Smooth muscle cell (in vitro differentiated cells): ENCODE data around the gene FAM72D. TPM values are rescaled to one million over a fixed set of nuclear protein-coding genes. Genes with fewer than 3 reads are reported as not detected.
"Not testable (repeated sequence)": the region's sequence is repeated elsewhere in the genome, so short reads cannot be mapped to it uniquely, and the experiment has no call there.

ENCODE experiments used
- DNase-seq: peaks from one replicate; lab custom pipeline; 2025; ENCODE audit not compliant: unreplicated experiment; lab: John Stamatoyannopoulos, UW
- H2AFZ ChIP-seq: fragments of 200-600 bp; sonication (generic); 2 replicates; pipeline ENCODE4 v1.6.0; 2016; ENCODE audit warnings: antibody characterized with exemption, low read depth, mild to moderate bottlenecking
- H3F3A ChIP-seq: fragments of 200-600 bp; sonication (generic); 2 replicates; pipeline ENCODE4 v1.6.0; 2017; ENCODE audit warnings: antibody characterized with exemption, low read depth
- H3K27ac ChIP-seq: fragments of 200-600 bp; sonication (generic); 2 replicates; pipeline ENCODE4 v1.5.1; 2016; ENCODE audit warnings: low read depth, mild to moderate bottlenecking
- H3K27me3 ChIP-seq: fragments of 200-600 bp; sonication (generic); 2 replicates; pipeline ENCODE4 v1.6.1; 2016; ENCODE audit warnings: low read depth, mild to moderate bottlenecking
- H3K36me3 ChIP-seq: fragments of 200-600 bp; sonication (generic); 2 replicates; pipeline ENCODE4 v1.5.1; 2016; ENCODE audit warnings: low read depth
- H3K4me1 ChIP-seq: fragments of 200-600 bp; sonication (generic); 2 replicates; pipeline ENCODE4 v1.5.1; 2016; ENCODE audit warnings: low read depth
- H3K4me2 ChIP-seq: fragments of 200-600 bp; sonication (generic); 2 replicates; pipeline ENCODE4 v1.6.0; 2016; ENCODE audit warnings: mild to moderate bottlenecking
- H3K4me3 ChIP-seq: fragments of 200-600 bp; sonication (generic); 2 replicates; pipeline ENCODE4 v1.5.1; 2016; ENCODE audit warnings: mild to moderate bottlenecking
- H3K79me2 ChIP-seq: fragments of 200-600 bp; sonication (generic); 2 replicates; pipeline ENCODE4 v1.6.0; 2016; ENCODE audit warnings: low read depth, mild to moderate bottlenecking
- H3K9ac ChIP-seq: fragments of 200-600 bp; sonication (generic); 2 replicates; pipeline ENCODE4 v1.6.0; 2016; ENCODE audit warnings: low read depth
- H3K9me3 ChIP-seq: fragments of 200-600 bp; sonication (generic); replicated peaks from 2 replicates; pipeline ENCODE4 v1.5.1; 2016; ENCODE audit warnings: low read depth
- H4K20me1 ChIP-seq: fragments of 200-600 bp; sonication (generic); 2 replicates; pipeline ENCODE4 v1.6.0; 2016; ENCODE audit warnings: low read depth
- WGBS: methylation state at CpG from one replicate; pipeline ENCODE4 v1.1.7; 2016; ENCODE audit warnings: low lambda C conversion rate; 5-methylcytosine and 5-hydroxymethylcytosine counted together
- polyA plus RNA-seq: library from polyadenylated mRNA; unstranded; fragments of >200 nt; fragmentation: Nextera tagmentation; extraction: Ambion mirVana; gene quantifications from 2 replicates; pipeline ENCODE4 v1.2.1, GENCODE V29; 2016
- total RNA-seq: library from RNA; depleted of rRNA; stranded (reverse); fragments of >200 nt; gene quantifications from 2 replicates; pipeline ENCODE4 v1.2.3, GENCODE V29; 2014

FAM72D gene
- total and polyA plus RNA-seq, 2 experiments from 2014 or later, result 0.26 to 0.54 TPM

GRCh38 chr1:145112703-145113102 lies 16.9 kb downstream of the FAM72D start:
- H2AFZ ChIP-seq, H3K4me3 ChIP-seq, H3F3A ChIP-seq, H3K27me3 ChIP-seq, DNase-seq, H3K79me2 ChIP-seq, H3K27ac ChIP-seq, H3K9me3 ChIP-seq, H3K36me3 ChIP-seq, H4K20me1 ChIP-seq, H3K4me2 ChIP-seq, H3K4me1 ChIP-seq, H3K9ac ChIP-seq: not testable (repeated sequence)
- WGBS, result no CpG with 5 or more reads among the region's 3 CpGs

GRCh38 chr1:145114560-145115057 lies 18.8 kb downstream of the FAM72D start:
- H3K27me3 ChIP-seq, H3K4me3 ChIP-seq, H3K36me3 ChIP-seq, H3K27ac ChIP-seq, H3K79me2 ChIP-seq, H4K20me1 ChIP-seq, H3K4me2 ChIP-seq, H3K9ac ChIP-seq, H2AFZ ChIP-seq, DNase-seq, H3K4me1 ChIP-seq, H3F3A ChIP-seq, H3K9me3 ChIP-seq: not testable (repeated sequence)
- no CpG with 5 or more reads among the region's 1 CpG for WGBS

GRCh38 chr1:145115587-145116493 lies 20.1 kb downstream of the FAM72D start:
- not testable (repeated sequence) for H3K79me2 ChIP-seq, H3K27me3 ChIP-seq, H3K36me3 ChIP-seq, DNase-seq, H3K9me3 ChIP-seq, H3K27ac ChIP-seq, H3K9ac ChIP-seq, H2AFZ ChIP-seq, H4K20me1 ChIP-seq, H3K4me1 ChIP-seq, H3K4me3 ChIP-seq, H3K4me2 ChIP-seq, H3F3A ChIP-seq
- WGBS, result no CpG with 5 or more reads among the region's 6 CpGs

- not testable (repeated sequence) for DNase-seq, H3K9me3 ChIP-seq, H2AFZ ChIP-seq, H3K9ac ChIP-seq, H3F3A ChIP-seq, H3K4me3 ChIP-seq, H3K4me1 ChIP-seq, H4K20me1 ChIP-seq, H3K27ac ChIP-seq, H3K27me3 ChIP-seq, H3K4me2 ChIP-seq, H3K79me2 ChIP-seq, H3K36me3 ChIP-seq
- no CpG with 5 or more reads among the region's 3 CpGs for WGBS
Observed at GRCh38 chr1:145119842-145120241, 24.1 kb downstream of the FAM72D start.

GRCh38 chr1:145122344-145123061 lies 26.7 kb downstream of the FAM72D start:
- not testable (repeated sequence) for DNase-seq, H3K27ac ChIP-seq, H3K79me2 ChIP-seq, H3K9me3 ChIP-seq, H3K27me3 ChIP-seq, H3F3A ChIP-seq, H3K4me3 ChIP-seq, H3K9ac ChIP-seq, H2AFZ ChIP-seq, H3K4me1 ChIP-seq, H3K4me2 ChIP-seq, H3K36me3 ChIP-seq, H4K20me1 ChIP-seq
- no CpG with 5 or more reads among the region's 7 CpGs for WGBS

- not testable (repeated sequence) for H3K79me2 ChIP-seq, H2AFZ ChIP-seq, H3K27me3 ChIP-seq, H3K9ac ChIP-seq, H3K4me1 ChIP-seq, H3K27ac ChIP-seq, H3K4me2 ChIP-seq, DNase-seq, H3F3A ChIP-seq, H3K4me3 ChIP-seq, H3K9me3 ChIP-seq, H3K36me3 ChIP-seq, H4K20me1 ChIP-seq
- WGBS, result no CpG with 5 or more reads among the region's 1 CpG
Observed at GRCh38 chr1:145123062-145123395, 27.3 kb downstream of the FAM72D start.

GRCh38 chr1:145123992-145124641 lies 28.3 kb downstream of the FAM72D start:
- not testable (repeated sequence) for H3K4me1 ChIP-seq, H4K20me1 ChIP-seq, H3K27ac ChIP-seq, H3F3A ChIP-seq, H3K36me3 ChIP-seq, DNase-seq, H3K9me3 ChIP-seq, H3K79me2 ChIP-seq, H2AFZ ChIP-seq, H3K27me3 ChIP-seq, H3K4me2 ChIP-seq, H3K9ac ChIP-seq, H3K4me3 ChIP-seq
- WGBS, result no CpG with 5 or more reads among the region's 7 CpGs

GRCh38 chr1:145125112-145125511 lies 29.3 kb downstream of the FAM72D start:
- H4K20me1 ChIP-seq, H3K27ac ChIP-seq, DNase-seq, H3K4me2 ChIP-seq, H3F3A ChIP-seq, H3K9me3 ChIP-seq, H3K4me1 ChIP-seq, H3K4me3 ChIP-seq, H3K9ac ChIP-seq, H2AFZ ChIP-seq, H3K36me3 ChIP-seq, H3K27me3 ChIP-seq, H3K79me2 ChIP-seq: not testable (repeated sequence)
- WGBS, result no CpG with 5 or more reads among the region's 1 CpG
